Measurements from ENCODE around the gene C1orf21. TPM values are rescaled to one million over a fixed set of nuclear protein-coding genes. Genes with fewer than 3 reads are reported as not detected.

The C1orf21 gene
- total RNA-seq, 2 donors from 2014 or later = 8.3 to 10.2 TPM

DNA sequence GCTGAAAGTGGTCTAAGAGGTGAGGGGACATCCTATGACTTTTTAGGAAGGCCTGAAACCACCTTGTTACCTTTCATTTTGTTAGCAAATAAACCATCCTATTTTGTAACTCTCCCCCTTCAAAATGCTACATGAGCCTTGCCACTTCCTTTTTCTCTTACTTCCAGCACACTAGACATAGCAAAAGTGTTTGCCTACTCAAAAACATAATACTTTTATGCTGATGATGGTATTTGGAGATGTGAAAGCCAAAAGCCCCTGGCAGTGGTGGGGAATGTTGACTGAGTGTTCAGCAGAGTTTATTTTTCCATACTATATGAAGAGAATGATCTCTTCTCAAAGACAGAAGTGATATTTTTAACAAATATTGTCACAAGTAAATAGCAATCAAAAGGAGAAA lies 233.6 kb downstream of the C1orf21 start:
- no peaks in the 10 kb centered on the region for H3K9me3 ChIP-seq
- TF ChIP-seq, protein P1, sequence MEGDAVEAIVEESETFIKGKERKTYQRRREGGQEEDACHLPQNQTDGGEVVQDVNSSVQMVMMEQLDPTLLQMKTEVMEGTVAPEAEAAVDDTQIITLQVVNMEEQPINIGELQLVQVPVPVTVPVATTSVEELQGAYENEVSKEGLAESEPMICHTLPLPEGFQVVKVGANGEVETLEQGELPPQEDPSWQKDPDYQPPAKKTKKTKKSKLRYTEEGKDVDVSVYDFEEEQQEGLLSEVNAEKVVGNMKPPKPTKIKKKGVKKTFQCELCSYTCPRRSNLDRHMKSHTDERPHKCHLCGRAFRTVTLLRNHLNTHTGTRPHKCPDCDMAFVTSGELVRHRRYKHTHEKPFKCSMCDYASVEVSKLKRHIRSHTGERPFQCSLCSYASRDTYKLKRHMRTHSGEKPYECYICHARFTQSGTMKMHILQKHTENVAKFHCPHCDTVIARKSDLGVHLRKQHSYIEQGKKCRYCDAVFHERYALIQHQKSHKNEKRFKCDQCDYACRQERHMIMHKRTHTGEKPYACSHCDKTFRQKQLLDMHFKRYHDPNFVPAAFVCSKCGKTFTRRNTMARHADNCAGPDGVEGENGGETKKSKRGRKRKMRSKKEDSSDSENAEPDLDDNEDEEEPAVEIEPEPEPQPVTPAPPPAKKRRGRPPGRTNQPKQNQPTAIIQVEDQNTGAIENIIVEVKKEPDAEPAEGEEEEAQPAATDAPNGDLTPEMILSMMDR (IDR thresholded peaks at IDR 0.05) = no peak
- TF ChIP-seq POLR2A (IDR thresholded peaks at IDR 0.05) = no peak
- H3K27me3 ChIP-seq = no peaks in the 10 kb centered on the region
- H3K27ac ChIP-seq = no peak overlapping the region
- H3K4me3 ChIP-seq = no peak overlapping the region
- DNase-seq = no peak
- no peaks in the 10 kb centered on the region for H3K36me3 ChIP-seq (replicated peaks in 1 of 2; ENCODE audit: insufficient read depth in 1 of 2, low read depth in 2 of 2)
- ATAC-seq = no peak
- intact Hi-C loops (cut with DNase I) = no loop called here
- H3K4me1 ChIP-seq = no peaks in the 10 kb centered on the region

DNA sequence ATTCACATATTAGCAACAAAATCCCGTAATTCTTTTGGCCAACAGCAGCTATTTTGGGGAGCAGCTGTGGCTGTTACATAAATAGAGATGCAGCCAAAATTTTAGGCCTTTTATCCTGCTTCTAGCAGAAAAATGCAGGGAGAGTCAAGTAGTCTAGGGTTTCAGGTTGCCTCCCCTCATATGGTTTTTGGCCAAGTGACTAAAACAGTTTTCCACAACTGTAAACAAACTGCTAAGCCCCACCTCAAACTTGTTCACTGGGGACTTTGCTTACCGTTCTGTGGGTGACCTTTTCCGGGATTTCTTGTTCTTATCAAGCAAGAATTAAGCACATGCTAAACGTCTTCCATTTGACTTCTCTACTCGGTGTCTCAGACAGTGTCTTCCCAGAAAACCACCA lies 234.4 kb downstream of the C1orf21 start:
- no peaks in the 10 kb centered on the region for H3K4me1 ChIP-seq
- peak in 1 of 4 donors; percentile 15 for DNase-seq
- intact Hi-C loops (cut with DNase I) = no loop called here
- no peaks in the 10 kb centered on the region for H3K36me3 ChIP-seq (replicated peaks in 1 of 2; ENCODE audit: insufficient read depth in 1 of 2, low read depth in 2 of 2)
- no peak overlapping the region for H3K4me3 ChIP-seq
- WGBS, 2 donors = 83% methylated on average over 5 of the region's 5 CpGs
- H3K27me3 ChIP-seq = no peaks in the 10 kb centered on the region
- H3K27ac ChIP-seq = peak overlapping the region in 1 of 4 donors; percentile 27
- H3K9me3 ChIP-seq = no peaks in the 10 kb centered on the region
- ATAC-seq = peak; percentile 34
- TF ChIP-seq, protein P1 (IDR thresholded peaks at IDR 0.05) = no peak
- no peak for TF ChIP-seq POLR2A (IDR thresholded peaks at IDR 0.05)

DNA sequence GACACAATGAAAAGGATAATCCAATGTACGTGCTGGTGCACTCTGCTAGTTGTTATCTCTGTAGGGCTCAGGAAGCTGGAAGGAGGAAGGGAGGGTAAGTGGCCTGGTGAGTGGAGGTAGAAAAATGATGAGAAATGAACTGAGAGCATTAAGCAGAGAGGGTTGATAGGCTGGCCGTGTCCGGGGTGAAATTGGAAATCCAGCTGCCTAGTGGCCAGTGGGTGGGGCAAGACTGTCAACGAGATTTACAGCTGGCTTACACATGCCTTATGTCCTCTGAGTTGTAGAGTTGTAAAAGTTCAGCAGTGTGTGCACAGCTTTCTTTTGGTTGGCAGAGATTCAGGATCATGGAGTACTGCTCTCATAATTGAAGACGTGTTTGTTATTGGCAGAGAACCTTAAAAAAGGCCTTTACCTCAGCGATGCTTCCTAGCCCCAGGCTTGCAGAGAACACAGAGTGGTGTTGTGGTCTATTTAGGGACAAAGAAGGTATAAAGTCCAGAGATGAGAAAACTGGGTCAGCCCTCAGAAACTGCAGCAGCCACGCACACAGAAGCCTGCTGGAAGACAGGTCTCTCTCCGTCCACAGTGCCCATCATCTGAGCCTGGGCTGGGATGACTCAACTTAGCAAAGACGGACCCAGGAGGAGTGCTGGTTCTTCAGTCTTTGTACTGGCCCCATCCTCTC lies 235.5 kb downstream of the C1orf21 start:
- 54 to 62% methylated on average over 9 of the region's 9 CpGs for whole genome bisulfite sequencing, 2 donors
- no peak overlapping the region for H3K4me3 ChIP-seq

DNA sequence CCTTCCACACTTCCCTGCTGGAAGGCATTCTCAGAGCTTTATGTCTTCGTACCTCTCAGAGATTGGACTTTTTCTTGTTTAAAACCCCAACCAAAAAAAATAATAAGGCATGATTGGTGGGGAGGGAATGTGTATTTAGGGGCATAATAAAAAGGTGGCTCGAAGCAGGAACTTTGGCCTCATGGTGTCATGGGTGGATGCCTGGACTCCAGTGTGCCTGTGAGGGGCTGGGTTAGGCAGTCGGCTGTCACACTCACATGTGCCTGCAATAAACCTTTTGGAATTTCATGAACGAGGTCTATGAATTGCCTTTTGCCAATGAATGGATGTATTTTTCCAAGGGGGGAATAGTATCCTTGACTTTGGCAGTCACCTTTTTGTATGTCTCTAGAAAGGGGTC lies 236.6 kb downstream of the C1orf21 start:
- intact Hi-C loops (cut with DNase I) = no loop called here
- ATAC-seq (no peak), DNase-seq (no peak)
- Histone ChIP-seq H3K9me3 (no peaks in the 10 kb centered on the region), H3K27ac (no peak overlapping the region), H3K4me1 (no peaks in the 10 kb centered on the region), H3K36me3 (replicated peaks in 1 of 2; ENCODE audit: insufficient read depth in 1 of 2, low read depth in 2 of 2) (no peaks in the 10 kb centered on the region), H3K4me3 (no peak overlapping the region), H3K27me3 (no peaks in the 10 kb centered on the region)
- 85 to 90% methylated on average over 4 of the region's 4 CpGs for WGBS, 2 donors
- no peak for TF ChIP-seq POLR2A (IDR thresholded peaks at IDR 0.05)
- TF ChIP-seq, protein P1 (IDR thresholded peaks at IDR 0.05) = no peak

More for the DNA sequence above, 235.5 kb downstream of the C1orf21 start:
- ATAC-seq (peak; percentile 71), DNase-seq (peak in 3 of 4 donors; percentile 33 to 55 (median 41))
- Histone ChIP-seq H3K27me3 (no peaks in the 10 kb centered on the region), H3K9me3 (no peaks in the 10 kb centered on the region), H3K36me3 (replicated peaks in 1 of 2; ENCODE audit: insufficient read depth in 1 of 2, low read depth in 2 of 2) (no peaks in the 10 kb centered on the region), H3K27ac (peak overlapping the region; percentile 27 to 53 (median 36)), H3K4me1 (no peaks in the 10 kb centered on the region)
- intact Hi-C loops (cut with DNase I) = no loop called here
- no peak for TF ChIP-seq POLR2A (IDR thresholded peaks at IDR 0.05)
- TF ChIP-seq, protein P1 (IDR thresholded peaks at IDR 0.05) = no peak

DNA sequence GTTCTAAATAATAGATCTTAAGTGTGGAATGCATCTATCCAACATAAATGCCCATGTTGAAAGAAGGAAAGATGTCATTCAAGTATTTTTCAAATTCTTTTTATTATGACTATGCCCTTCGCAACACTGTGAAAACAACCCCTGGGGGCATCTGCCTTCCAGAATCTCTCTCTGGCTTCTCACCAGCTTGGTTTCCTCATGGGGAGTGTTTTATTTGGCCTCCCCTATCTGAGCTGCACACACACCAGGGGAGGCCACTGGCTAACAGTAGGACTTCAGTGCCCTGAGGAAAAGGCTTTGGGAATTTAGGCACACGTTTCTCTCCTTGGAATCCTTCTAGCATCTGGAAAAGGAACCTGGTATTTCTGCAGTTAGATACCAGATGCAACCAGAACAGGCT lies 237.2 kb downstream of the C1orf21 start:
- no peak for ATAC-seq
- intact Hi-C loops (cut with DNase I) = no loop called here
- no peak for DNase-seq
- Histone ChIP-seq H3K4me3 (no peak overlapping the region), H3K27ac (no peak overlapping the region), H3K4me1 (no peaks in the 10 kb centered on the region), H3K36me3 (replicated peaks in 1 of 2; ENCODE audit: insufficient read depth in 1 of 2, low read depth in 2 of 2) (no peaks in the 10 kb centered on the region), H3K27me3 (no peaks in the 10 kb centered on the region), H3K9me3 (no peaks in the 10 kb centered on the region)
- 92 to 93% methylated on average over 2 of the region's 2 CpGs for WGBS, 2 donors
- TF ChIP-seq, protein P1 (IDR thresholded peaks at IDR 0.05) = no peak
- no peak for TF ChIP-seq POLR2A (IDR thresholded peaks at IDR 0.05)

Measured in body of pancreas (tissue), 4 donors.